DMS79 treated with DMSO at 0.1 percent for 48 hours (cell line): ENCODE measurements around the gene KCNE4.
A peak's percentile ranks its signal among the peaks of the same experiment; 100 is the strongest.

Source experiments
- DNase-seq: peaks from one replicate; lab custom pipeline; 2025; lab: John Stamatoyannopoulos, UW

Gene KCNE4

DNA sequence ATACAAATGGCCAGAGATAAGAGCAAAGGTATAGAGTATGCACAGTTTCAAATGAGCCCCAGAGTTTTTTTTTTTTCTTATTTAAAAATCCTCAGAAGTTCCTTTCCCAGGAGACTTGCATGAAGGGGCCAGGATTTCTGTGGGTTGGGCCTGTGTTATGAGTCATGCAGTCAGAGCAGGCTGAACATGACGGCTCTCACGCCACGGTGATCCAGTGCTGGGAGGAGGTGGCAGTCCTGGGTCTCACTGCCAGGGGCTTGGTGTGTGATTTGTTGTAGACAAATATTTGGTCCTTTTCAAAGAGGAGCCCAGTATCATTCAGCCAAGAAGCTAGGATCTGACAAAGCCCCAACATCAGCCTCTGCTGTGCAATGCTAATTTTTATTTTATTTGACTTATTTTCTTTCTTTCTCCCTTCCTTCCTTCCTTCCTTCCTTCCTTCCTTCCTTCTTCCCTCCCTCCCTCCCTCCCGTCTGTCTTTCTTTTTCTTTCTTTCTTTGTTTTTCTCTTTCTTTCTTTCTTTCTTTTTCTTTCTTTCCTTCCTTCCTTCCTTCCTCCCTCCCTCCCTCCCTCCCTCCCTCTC, 10.4 kb upstream of the KCNE4 start:
- DNase-seq, result no peak

DNA sequence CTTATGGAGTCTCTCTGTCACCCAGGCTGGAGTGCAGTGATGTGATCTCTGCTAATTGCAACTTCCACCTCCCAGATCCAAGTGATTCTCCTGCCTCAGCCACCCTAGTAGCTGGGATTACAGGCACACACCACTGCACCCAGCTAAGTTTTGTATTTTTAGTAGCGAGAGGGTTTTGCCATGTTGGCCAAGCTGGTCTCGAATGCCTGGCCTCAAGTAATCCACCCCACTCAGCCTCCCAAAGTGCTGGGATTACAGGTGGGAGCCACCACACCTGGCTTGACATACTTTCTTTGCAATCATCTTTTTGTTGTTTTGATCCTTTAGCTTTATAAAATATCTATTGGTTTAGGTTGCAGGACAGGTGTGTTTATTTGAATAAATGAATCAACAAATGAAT, 9.7 kb upstream of the KCNE4 start:
- DNase-seq, result no peak

DNA sequence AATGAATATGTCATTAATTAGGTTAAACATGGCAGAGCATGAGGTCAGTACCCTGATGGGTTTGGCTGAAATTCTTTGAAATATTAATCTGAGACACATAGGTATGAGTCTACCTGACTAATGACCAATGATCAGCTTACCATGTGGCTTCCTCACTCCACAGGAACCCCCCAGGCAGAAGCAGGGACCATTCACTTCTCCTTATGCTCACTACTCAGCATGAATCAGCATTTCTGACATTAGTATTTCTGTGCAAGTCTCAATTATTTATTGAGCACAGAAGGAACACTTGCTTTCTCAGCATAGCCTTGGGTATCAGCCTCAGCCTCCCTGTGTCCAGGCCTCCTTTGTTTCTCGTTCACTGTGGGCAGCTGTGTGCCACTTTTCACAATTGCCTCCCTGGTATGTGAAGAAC, 9.3 kb upstream of the KCNE4 start:
- DNase-seq, result no peak

DNA sequence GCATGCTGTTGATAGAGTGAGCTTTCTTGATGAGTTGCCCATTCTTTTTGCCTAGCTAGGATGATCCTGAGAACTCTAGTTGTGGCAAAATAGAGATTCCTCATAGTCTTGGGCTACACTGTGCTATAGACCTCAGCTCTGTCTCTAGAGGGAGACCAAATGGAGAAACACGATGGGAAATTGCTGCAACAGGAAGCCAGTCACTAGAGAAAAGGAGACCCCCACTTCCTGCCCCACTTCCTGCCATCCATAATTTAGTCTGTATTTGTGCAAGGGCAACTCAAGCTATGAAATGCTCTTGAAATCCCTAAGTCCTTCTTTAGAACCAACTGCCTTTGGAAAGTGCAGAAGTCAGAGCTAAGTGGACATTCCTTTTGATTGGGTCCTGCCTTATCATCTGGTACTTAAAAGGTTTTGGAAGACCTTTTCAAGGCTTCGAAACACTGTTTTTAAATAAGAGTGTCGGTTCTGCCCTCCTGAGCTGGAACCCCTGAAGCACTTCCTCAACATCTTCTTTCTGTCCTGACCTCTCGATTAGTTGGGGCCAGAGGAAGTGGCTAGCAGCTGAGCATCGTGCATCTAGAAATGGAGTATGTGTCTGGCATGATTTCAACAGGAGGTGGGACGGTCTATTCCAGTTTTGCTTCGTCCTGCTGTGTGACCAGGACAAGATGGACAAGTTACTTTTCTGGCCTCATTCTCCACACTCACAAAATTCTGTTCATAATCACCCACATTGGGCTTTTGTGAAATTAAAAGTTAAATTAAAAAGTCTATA, 8.6 kb upstream of the KCNE4 start:
- DNase-seq, result no peak

DNA sequence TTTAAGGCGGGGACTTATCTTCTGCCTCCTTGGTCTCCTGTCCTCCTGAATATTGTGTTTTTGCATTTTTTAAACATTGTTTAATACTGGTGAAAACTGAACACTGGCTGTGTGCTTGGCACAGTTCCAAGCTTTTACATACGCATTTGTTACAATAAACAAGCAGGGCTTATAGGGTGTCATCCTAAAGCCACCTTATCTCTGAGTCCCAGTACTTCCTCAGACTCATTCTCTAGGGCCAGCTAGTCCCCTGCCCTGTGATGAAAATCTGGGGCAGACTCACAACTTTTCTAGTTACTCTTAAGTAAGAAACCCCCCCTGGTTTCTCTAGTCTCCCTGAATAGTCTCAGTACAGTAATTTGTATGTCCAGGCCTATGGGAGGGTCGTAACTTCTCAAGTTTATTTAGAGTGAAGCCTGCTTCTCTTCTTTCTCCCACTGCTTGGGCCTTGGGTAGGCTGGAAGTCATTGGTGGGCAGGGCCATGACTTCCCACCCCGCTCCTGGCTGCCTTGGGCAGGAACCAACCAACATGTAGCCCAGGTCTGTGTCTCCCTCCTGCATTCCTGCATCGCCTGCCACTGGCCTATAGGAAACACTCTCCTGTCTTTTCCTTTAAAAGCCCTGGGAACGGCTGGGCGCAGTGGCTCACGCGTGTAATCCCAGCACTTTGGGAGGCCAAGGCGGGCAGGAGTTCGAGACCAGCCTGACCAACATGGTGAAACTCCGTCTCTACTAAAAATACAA, 7.7 kb upstream of the KCNE4 start:
- DNase-seq, result no peak

DNA sequence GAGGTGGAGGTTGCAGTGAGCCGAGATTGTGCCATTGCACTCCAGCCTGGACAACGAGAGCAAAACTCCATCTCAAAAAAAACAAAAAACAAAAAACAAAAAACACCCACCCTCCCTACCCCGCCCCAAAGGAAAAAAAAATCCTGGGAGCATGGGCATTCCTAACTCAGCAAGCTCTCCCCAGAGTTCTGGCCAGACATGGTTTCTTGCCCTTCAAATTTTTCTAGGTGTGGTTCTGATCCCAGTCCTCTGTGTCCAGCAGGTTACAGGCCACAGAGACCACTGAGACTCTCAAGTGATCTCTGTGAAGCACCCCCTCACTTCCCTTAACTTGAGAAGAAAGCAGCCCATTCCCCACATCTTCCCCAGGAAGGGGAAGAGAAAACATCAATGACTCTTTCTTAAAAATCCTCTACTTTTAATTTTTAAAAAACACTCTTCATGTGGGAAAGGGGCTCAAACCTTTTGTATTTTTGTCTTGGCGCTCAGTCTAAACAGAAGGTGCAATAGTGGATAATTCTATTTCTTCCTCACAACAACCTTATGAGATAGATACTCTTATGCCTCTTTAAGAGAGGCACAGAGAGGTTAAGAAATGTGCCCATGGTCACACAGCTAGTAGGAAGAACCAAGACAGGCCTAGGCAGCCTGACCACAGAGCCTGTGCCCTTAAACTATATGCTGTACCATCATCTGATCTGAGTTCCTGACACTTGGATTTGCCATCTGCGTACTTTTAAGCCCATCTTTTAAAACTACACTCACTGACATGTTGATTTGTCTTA, 6.9 kb upstream of the KCNE4 start:
- DNase-seq, result no peak

DNA sequence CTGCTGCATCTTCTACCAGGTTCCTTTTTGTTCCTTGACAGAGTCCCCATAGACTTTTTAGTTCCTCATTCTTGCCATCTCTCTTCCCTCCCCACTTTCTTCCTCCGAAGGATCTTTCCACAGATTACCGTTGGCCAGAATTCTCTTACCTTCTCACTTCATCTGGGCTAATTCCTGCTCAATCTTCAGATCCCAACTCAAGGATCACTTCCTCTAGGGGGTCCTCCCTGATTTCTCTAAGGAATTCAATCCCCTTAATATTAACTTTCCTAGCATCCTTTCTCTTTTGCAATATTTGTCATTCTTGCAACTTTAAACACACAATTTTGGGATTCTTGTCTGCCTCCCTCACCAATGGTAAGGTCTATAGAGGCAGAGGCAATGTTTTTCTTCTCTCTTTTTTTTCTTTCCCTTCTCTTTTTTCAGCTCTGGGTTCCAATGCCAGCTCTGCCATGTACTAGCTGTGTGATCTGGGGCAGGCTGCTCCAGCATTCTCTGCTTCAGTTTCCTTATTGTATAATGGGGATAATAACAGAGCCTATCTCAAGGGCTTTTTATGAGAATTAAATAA, 5.4 kb upstream of the KCNE4 start:
- DNase-seq, result no peak

DNA sequence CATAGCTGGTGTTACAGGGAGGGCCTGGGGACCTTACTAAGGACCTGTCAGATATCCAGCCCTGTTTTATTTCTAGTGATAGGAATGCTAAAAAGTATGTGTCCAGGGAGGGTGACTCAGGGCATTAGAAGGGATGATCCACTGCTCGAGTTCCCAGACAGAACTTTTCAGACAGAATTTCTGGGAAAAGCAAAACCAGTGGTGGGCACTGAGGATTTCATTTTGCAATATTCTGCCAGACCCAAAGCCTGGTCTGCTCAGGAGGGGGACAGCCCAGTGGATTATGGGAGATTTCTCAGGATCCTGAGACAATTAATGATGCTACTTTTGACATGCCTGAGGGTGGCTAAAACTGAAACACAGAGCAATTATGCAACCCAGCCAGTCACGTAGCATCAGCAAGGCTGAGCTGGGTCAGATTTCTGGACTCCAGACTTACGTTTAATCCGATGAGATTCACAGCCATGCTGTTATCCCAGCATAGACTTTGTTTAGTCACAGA, 4.7 kb upstream of the KCNE4 start:
- no peak for DNase-seq

DNA sequence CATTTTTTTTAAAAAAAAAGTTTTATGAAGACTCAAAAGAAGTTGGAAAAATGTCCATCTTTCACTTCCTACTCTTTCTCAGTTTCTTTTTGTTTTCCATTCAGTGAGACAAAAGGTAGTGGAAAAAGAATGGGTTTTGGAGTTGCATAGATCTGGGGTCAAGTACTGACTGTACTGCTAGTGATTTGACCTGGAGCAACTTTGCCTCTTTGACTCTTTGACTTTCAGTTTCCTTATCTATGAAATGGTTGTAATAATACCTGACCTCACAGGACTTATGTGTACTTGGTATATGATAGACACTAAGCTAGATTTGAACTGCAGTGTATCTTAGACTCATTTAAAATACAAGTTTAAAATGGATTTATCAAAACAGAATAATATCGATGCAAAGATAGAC, 3.5 kb upstream of the KCNE4 start:
- no peak for DNase-seq

DNA sequence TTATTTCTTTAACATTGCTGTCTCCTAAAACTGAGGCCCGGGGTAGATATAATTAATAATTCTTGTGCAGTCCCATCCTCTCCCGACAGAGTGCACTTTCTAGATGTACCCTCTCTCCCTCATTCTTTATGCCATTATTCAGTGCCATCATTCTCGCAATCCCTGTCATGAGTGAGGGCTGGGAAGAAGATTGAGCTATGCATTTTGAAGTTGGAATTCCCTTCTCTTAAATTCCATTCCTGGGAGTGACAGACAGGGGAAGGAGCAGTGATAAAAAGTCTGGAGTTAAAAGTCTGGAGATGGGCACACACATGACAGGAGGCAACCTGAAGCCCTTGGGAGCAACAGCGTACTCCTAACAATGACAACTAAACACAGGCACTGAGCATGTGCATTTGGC, 2.6 kb upstream of the KCNE4 start:
- DNase-seq, result no peak

DNA sequence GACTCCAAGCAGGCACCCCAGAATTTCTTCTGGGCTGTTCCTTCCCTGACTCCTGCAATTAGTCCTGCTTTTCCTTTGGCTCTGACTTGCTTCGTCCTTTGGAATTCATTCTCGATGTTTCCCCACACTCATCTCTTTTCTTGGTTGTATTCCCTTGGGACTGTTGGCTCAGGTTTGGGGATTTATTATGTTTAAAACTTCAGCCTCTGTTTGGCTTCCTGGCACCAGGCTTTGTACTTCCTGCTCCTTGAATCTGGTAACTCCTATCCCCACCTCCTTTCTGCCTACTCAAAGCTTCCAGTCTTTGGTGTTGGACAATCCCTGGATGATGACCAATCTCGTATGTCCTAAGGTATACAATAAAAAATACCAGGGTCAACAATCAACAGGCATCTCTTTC, 1.8 kb upstream of the KCNE4 start:
- no peak for DNase-seq

DNA sequence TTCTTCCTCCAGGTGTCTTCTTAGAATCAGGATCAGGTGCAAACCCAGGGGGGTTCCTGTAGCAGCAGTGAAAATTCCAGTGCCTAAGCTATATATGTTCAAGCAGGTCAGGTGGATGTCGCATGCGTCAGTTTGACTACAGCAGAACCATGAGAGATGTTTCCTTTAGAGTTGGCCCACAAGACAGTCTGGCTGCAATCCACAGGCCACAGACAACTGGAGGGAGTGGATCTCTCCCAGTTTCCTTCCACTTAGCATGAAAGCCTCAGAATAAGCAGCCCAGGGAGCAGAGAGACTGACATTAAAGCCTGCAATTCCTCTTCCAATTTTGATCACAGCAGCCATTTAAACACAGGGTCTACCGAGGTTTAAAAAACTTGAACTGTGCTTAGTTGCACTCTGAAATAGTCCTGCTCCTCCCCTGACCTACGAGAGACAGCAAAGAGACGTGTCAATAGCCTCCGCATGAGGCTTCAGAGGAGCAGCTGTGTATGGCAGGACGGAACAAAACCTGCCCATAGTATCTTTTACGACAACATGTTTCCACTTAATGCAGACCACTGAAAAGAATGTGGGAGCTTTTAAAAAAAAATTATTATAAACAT, 988 bp upstream of the KCNE4 start:
- DNase-seq, result no peak

DNA sequence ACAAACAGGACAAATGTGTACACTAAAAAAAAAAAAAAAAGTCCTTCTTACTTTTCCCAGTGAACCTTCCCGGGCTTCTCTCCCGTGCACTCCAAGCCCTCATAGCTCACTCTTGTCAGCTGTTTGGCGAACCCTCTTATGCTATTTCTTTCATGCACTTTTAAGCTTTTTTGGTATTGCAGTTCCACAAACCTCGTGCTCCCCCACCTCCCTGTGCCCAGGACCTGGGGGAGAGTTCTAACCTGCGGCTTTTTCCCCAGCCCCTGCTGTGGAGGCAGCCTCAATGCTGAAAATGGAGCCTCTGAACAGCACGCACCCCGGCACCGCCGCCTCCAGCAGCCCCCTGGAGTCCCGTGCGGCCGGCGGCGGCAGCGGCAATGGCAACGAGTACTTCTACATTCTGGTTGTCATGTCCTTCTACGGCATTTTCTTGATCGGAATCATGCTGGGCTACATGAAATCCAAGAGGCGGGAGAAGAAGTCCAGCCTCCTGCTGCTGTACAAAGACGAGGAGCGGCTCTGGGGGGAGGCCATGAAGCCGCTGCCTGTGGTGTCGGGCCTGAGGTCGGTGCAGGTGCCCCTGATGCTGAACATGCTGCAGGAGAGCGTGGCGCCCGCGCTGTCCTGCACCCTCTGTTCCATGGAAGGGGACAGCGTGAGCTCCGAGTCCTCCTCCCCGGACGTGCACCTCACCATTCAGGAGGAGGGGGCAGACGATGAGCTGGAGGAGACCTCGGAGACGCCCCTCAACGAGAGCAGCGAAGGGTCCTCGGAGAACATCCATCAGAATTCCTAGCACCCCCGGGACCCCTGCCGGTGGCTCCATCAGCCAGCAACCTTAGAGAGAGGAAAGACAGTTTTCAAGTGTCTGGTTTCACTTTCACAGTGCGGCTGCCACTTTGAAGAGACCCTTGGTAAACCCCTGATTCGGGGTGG, 826 bp downstream of the KCNE4 start:
- no peak for DNase-seq

DNA sequence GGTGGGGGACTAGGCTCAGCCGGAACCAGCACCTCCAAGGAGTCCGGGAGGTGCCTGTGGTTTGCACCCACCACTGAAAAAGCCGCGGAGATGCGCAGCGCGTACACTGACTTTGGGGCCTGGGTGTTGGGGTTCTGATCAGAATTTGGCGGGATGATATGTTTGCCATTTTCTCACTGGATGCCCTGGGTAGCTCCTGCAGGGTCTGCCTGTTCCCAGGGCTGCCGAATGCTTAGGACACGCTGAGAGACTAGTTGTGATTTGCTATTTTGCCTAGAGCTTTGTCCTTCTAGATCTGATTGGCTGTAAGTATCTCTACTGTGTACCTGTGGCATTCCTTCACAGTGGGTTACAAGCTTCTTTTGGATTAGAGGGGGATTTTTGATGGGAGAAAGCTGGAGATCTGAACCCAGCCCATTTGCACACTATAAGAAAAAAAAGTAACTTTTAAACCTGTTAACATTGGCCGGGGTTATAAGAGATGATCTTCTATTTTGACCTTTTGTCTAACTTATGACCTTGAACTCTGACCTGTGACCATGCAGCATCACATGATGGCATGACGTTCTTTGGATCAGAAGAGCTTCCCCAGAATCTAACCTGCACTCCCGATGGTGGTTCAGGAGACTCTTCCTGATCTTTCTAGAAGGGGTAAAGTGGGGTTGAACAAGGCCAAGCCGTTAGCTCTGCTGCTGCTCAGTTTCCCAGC, 1.6 kb downstream of the KCNE4 start:
- no peak for DNase-seq

DNA sequence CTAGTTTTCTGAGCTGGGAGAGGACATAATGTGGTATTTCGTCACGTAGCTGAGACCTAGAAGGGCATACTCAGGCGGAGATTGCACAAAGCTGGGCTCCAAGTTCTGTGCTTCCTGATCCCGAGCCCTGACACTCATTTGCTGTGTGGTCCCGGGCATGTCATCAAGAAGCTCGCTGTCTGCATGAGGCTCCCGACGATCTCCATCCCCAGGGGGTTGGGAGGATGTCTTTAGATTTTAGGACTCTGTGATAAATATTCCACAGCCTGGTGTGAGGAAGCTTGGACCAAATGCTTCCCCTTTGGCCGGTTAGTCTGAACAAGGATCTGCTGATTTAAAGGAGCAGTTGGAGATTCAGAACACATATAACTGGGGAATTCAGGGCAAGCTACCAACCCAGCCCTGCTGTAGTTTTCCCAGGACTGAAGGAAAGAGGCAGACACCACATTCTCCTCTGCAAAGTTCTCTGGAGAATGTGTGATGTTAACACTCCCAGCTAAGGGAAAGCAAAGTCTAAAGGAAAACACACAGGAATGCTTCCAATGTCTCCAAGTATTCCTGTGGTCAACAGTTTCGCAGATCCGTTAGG, 2.3 kb downstream of the KCNE4 start:
- no peak for DNase-seq

DNA sequence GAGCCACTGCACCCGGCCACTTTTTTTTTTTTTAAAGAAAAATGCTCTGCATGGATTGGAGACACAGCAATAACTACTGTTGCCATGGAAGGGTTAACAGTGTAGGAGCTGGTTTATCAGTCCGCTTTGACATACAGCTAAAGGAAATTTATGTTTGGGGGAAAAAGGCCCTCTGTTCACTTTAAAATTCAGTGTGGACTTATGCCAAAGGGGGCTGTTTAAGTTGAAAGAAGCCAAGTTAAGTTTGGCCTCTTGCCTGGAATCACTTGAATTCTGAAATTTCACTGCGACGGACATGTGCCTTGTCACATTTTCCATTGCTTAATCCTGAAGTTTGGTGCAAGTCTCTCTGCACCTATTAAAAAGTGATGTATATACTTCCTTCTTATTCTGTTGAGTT, 3.1 kb downstream of the KCNE4 start:
- peak; percentile 71 for DNase-seq

DNA sequence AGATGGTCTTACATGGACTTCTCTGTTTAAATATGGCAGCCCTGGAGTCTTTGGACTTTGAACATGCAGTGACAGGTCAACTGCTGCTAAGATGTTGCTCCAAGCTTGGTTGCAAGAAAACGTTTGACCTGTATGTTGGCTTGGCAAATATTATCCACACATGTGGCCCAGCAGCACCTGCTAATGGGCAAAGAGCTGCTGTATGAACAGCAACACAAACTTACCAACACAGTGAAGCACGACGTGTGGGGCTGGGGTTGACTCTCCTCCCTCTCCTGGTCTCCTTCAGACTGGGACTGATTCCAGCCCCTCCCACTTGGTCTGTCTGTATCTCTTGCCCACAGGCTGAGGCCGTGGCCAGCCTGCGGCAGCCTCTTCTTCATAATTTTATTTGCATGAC, 3.8 kb downstream of the KCNE4 start:
- DNase-seq, result peak; percentile 69

DNA sequence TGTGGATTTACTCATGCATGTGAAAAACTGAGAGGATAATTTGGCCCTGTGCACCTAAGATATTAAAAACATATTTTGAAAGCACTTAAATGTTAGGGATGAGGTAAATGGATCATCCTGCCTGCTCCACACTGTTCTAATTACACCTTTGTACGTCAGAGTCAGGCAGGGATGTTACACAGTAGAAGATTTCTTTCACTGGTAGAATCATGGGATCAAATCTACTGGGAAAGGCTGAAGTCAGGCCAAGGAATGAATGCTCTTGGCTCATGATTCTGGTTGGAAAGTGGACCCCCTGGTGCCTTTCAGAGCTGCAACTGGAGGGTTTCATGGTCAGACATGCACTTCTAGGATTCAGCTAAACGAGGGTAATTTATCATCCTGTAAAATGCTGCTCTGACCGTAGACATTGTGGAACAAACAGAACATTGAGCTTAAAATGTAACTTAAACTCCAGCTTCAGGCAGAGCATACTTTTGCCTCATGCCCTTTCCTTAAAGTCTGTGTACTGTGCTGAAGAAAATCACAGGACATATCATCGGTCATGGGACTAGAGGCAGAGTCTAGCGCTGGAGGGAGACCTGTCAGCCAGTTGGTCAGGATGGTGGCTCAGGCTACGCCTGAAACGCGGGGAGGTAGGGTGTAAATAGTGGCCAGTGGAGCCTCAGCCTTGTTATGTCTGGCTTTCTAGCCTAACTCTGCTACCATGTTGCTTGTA, 4.9 kb downstream of the KCNE4 start:
- peak; percentile 62 for DNase-seq

DNA sequence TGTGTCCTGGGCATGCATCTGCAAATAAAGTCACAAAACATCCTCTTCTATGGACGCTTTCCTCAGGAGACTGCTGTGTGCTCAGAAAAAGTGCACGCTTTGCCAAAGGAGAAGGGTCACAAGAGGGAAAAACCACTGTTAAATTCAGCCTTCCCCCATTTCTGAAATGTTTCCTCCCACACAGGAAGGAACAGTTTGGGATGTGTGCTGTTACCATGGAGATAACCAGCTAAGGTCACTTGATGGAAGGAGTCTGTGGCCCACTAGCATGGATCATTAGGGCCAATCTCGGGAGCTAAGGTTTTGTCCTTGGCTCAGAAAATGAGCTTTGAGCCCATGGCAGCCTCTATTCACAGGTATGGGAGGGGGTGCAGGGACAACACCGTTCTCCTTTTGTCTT, 5.6 kb downstream of the KCNE4 start:
- no peak for DNase-seq
